GM19455 (cell line): ENCODE results near the gene RAD54L.
"Not testable (repeated sequence)": the region's sequence is repeated elsewhere in the genome, so short reads cannot be mapped to it uniquely, and the experiment has no call there.

ENCODE experiments used
- ATAC-seq: cut with Tn5 transposase; IDR thresholded peaks from one replicate; pipeline ENCODE4 v1.9.1; 2021; ENCODE audit not compliant: unreplicated experiment

RAD54L gene

GRCh38 chr1:46317323-46317722 is 69.8 kb downstream of the RAD54L start:
- ATAC-seq, result no peak

- ATAC-seq, result not testable (repeated sequence)
These were observed 71.7 kb downstream of the RAD54L start for GRCh38 chr1:46319301-46319700.

- ATAC-seq, result not testable (repeated sequence)
These were observed 72.7 kb downstream of the RAD54L start for GRCh38 chr1:46319960-46320914.

GRCh38 chr1:46322191-46322590 is 74.6 kb downstream of the RAD54L start:
- ATAC-seq, result not testable (repeated sequence)

GRCh38 chr1:46325285-46326076 is 77.9 kb downstream of the RAD54L start:
- ATAC-seq, result peak; percentile 58
